VCaP (cell line): Measurements from ENCODE around the gene SPATA19.

Experiments
- H3K27ac ChIP-seq: fragments of 450-650 bp; 2 replicates; pipeline ENCODE4 v1.5.1; 2017
- TF ChIP-seq, protein P1 (sequence below): fragments of 450-650 bp; conservative IDR thresholded peaks from 2 replicates; pipeline ENCODE4 v1.5.1; 2017; ENCODE audit warnings: mild to moderate bottlenecking, moderate library complexity

SPATA19 gene, protein sequence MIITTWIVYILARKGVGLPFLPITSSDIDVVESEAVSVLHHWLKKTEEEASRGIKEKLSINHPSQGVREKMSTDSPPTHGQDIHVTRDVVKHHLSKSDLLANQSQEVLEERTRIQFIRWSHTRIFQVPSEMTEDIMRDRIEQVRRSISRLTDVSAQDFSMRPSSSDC

DNA sequence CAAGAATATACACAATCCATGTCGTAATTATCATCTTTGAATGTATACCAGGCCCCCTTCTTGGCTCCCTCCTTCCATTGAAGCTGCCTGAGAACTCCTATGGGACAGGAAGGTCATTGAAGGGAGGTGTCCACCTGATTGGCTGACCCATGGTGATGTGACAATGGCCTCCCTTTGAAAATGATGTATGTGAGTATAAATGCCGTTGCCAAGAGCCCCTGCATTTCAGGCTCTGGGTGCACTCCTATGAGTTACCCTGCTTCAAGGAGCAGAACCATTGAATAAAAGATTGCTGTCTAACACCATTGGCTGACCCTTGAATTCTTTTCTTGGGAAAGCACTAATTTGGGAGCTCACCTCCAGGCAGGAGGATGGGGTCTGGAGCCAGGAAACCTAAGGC is at the start of gene SPATA19:
Gene SPATA19 (minus strand): TSS at position 101 of the 400 bp plus-strand sequence. CDS start 67 bp downstream, at position 34.
- no peak within 1 kb of the TSS for H3K27ac ChIP-seq
- TF ChIP-seq, protein P1, sequence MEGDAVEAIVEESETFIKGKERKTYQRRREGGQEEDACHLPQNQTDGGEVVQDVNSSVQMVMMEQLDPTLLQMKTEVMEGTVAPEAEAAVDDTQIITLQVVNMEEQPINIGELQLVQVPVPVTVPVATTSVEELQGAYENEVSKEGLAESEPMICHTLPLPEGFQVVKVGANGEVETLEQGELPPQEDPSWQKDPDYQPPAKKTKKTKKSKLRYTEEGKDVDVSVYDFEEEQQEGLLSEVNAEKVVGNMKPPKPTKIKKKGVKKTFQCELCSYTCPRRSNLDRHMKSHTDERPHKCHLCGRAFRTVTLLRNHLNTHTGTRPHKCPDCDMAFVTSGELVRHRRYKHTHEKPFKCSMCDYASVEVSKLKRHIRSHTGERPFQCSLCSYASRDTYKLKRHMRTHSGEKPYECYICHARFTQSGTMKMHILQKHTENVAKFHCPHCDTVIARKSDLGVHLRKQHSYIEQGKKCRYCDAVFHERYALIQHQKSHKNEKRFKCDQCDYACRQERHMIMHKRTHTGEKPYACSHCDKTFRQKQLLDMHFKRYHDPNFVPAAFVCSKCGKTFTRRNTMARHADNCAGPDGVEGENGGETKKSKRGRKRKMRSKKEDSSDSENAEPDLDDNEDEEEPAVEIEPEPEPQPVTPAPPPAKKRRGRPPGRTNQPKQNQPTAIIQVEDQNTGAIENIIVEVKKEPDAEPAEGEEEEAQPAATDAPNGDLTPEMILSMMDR, result no peak

DNA sequence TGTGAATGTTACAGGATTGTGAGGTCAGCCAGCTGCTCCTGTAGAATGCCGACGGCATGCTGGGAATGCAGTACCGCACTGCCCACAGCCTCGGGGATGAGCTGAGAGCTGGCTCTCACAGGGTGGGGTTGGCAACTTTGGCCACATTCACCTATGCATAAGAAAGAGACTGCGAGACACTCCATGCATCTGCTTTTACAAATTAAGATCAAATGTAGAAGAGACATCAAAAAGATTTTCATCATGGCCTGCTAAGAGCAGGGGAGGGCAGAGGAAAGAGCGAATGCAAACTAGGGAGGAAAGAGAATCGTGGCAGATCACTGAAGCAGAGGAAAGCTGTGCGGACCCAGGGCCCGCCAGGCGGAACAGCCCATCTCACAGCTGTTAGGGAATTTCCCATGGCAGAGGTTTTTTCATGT is 49.8 kb upstream of the SPATA19 start:
- TF ChIP-seq, protein P1, result no peak
- no peak overlapping the region for H3K27ac ChIP-seq

DNA sequence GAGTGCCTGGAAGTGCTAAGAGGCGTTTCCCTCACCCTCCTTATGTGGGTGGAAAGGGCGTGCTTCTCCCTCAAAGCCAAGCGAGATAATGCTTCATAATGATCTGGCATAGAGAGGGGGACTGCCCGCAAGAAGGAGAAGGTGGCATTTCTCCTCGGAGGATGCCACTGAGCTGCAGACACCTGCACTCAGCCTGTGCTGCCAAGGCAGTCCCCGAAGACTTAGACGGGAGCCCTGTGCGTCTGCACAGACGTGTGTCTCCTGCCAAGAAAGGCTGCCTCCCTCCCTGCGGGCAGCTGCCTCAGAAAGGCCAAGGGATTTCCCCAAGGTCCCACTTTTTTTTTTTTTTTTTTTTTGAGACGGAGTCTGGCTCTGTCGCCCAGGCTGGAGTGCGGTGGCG is 48.1 kb upstream of the SPATA19 start:
- TF ChIP-seq, protein P1, result no peak
- no peak overlapping the region for H3K27ac ChIP-seq

DNA sequence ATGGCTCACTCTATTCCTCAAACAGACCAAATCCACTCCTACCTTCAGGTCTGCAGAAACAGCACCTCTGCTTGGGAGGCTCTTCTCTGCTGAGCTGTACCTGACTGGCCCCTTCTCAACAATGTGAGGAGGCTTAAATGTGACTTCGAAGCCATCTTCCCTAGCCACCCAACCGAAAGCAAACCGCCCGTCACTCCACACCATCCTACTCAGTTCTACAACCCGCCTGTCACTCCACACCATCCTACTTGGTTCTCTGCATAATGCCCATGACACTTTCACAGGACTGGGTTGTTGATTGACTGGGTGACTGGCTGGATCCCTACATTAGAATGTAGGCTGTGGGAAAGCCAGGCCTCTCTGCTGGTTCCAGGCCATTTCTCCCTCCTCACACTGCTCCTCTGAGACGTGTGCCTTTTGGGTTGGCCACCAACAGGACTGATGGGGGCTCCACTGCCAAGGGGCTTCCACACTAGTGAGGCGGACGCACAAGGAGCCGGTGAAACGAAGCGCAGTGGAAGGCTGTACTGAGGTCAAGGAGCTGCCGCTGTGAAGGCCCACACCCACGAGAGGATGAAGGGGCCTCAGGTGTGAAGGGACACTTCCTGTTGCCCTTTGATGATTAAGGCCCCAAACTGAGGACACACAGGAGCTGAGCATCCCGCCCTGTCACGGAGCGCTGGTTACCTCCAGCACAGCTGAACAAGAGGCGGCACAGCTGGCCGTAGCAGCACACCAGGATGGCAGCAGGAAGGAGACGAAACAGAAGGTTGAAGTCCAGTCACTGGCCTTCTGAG is 47.5 kb upstream of the SPATA19 start:
- TF ChIP-seq, protein P1, result no peak
- no peak overlapping the region for H3K27ac ChIP-seq

DNA sequence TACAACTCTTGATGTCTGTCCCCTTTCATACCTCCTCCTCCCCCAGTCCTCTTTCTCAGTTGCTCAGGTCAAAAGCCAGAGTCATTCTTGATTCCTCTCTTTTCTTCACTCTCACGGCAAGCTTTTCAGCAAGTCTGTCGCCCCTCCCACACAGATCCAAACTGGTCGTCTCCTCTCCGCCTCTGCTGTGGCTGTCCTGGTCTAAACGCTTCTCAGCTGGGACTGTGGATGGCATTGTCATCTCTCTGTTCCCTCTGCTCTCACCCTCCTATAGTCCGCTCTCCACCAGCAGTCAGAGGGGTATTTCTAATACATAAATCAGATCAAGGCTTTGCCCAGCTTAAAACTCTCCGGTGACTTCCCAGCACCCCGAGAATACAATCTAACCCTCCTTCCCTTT is 46.8 kb upstream of the SPATA19 start:
- no peak overlapping the region for H3K27ac ChIP-seq
- TF ChIP-seq, protein P1, result no peak

DNA sequence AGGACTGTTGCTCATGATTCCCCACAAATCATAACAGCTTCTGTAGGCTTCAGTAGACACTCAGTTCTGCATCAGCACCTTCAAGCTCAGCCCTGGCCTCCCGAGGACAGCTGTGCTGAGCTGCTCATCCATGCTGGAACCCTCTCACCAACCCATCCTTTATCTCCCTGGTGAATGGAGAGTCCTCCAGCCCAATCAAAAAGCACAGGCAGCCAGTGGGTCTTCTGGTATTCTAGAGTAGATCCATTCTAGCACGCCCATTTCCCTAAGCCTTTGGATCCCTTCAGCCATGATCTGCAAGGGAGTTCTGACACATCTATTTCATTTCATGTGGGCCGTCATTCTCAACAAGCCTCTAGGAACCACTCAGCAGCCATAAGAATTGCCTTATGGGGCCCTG is 44.6 kb upstream of the SPATA19 start:
- H3K27ac ChIP-seq, result no peak overlapping the region
- TF ChIP-seq, protein P1, result no peak

DNA sequence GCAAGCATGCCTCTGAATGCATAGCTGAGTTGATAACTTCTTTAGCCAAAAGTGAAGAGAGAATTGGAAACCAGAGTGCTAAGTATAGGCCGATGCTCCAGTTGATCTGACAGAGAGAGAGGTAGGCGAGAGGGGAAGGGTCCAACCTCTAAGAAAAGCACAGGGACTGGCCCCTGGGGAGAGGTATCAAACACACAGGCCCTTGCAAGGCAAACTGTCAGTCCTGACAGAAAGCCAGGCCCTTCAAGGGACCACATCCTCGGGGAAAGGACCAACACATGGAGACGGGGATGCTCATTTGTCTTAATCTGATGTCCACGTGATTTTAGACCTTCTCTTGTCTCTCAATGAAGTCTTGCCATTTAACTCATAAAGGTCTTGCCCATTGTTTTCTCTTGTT is 43.9 kb upstream of the SPATA19 start:
- no peak overlapping the region for H3K27ac ChIP-seq
- TF ChIP-seq, protein P1, result no peak
